HL-60 (cell line): ENCODE data around the gene URB2.

Experiments
- CTCF ChIP-seq: IDR thresholded peaks from one replicate; pipeline ENCODE4 v1.5.1; 2011; ENCODE audit warnings: low read length, control low read depth, inconsistent platforms; ENCODE audit not compliant: insufficient read depth
- GABPA ChIP-seq: IDR thresholded peaks from 2 replicates; pipeline ENCODE4 v1.6.1; 2012; ENCODE audit warnings: low read depth
- POLR2AphosphoS5 ChIP-seq: IDR thresholded peaks from 2 replicates; pipeline ENCODE4 v1.6.1; 2012; ENCODE audit warnings: low read depth
- SPI1 ChIP-seq: IDR thresholded peaks from 2 replicates; pipeline ENCODE4 v1.6.1; 2012; ENCODE audit warnings: low read depth, mild to moderate bottlenecking, borderline replicate concordance
- TF ChIP-seq, protein P1 (sequence below): IDR thresholded peaks from 2 replicates; pipeline ENCODE4 v1.6.1; 2012; ENCODE audit warnings: low read depth; ENCODE audit not compliant: insufficient replicate concordance

DNA sequence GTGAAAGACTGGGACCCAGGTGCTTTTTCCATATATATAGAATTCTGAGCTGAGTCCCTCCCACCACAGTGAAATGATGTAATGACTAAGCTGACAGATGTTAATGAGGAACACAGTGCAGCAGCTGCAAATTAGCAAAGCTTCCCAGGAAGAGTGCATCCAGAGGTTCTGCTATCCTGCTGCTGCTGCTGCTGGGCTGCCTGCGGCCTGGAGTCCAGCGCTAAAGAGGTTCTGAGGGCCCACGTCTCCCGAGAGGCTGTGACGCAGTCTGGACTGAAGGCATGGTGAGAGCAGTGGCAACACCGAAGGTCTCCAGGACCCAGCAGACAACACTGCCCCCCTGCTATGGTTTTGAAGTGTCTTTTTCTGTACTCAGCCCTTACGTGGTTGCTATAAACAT lies 63.9 kb downstream of the URB2 start:
- TF ChIP-seq CTCF (no peak), SPI1 (no peak), GABPA (no peak), POLR2AphosphoS5 (no peak)
- TF ChIP-seq, protein P1, sequence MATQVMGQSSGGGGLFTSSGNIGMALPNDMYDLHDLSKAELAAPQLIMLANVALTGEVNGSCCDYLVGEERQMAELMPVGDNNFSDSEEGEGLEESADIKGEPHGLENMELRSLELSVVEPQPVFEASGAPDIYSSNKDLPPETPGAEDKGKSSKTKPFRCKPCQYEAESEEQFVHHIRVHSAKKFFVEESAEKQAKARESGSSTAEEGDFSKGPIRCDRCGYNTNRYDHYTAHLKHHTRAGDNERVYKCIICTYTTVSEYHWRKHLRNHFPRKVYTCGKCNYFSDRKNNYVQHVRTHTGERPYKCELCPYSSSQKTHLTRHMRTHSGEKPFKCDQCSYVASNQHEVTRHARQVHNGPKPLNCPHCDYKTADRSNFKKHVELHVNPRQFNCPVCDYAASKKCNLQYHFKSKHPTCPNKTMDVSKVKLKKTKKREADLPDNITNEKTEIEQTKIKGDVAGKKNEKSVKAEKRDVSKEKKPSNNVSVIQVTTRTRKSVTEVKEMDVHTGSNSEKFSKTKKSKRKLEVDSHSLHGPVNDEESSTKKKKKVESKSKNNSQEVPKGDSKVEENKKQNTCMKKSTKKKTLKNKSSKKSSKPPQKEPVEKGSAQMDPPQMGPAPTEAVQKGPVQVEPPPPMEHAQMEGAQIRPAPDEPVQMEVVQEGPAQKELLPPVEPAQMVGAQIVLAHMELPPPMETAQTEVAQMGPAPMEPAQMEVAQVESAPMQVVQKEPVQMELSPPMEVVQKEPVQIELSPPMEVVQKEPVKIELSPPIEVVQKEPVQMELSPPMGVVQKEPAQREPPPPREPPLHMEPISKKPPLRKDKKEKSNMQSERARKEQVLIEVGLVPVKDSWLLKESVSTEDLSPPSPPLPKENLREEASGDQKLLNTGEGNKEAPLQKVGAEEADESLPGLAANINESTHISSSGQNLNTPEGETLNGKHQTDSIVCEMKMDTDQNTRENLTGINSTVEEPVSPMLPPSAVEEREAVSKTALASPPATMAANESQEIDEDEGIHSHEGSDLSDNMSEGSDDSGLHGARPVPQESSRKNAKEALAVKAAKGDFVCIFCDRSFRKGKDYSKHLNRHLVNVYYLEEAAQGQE, result no peak
